Dermis blood vessel endothelial cell (primary cell): ENCODE results near the gene KCNK15. TPM values are rescaled to one million over a fixed set of nuclear protein-coding genes. Genes with fewer than 3 reads are reported as not detected.

Experiments
- DNase-seq: peaks from one replicate; pipeline ENCODE4 v3.0.0; 2010
- total RNA-seq: library from RNA; depleted of rRNA; stranded (reverse); fragments of >200 nt; gene quantifications from 2 replicates; pipeline ENCODE4 v1.2.3, GENCODE V29; 2014

Gene KCNK15
- total RNA-seq, 1 donor from 2014 or later = 0.17 TPM

DNA sequence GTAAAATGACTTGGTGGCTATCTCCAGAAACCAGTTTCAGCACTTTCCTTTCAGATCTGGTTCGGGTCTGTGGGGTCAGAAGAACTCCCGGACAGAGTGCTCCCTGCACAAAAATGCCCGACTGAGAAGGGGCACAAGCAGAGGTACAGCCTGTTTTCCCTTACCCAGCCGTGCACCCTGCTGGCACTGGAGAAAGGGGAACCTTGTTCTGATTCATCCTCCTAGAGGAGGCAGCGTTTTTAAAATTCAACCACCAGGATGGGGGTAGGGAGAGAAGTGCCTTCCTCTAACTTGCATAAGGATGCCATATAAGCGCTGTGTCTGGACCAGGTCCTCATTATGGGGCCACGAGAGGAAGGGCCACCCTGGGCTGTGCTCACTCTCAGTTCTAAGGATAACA is 47.1 kb downstream of the KCNK15 start:
- no peak for DNase-seq

DNA sequence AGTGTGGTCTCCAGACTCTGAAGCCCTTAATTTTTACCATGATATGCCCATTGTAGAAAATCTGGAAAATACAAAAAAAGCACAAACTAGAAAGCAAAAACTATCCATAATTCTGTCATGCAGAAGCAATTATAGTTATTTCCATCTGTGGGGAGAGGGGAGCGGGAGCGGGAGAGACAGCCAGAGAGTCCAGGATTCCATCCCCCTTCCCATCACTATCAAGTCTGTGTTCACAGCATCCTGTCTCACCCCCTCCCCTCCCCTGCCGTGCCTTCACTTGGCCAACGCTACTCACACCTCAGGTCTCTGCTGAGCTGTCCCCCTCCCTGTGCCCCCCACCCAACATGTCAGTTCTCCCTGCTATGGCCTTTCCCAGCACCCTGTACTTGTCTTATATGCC is 50.2 kb downstream of the KCNK15 start:
- DNase-seq = no peak

- DNase-seq = no peak
Measured at GRCh38 chr20:44796311-44796710, 50.6 kb downstream of the KCNK15 start.

DNA sequence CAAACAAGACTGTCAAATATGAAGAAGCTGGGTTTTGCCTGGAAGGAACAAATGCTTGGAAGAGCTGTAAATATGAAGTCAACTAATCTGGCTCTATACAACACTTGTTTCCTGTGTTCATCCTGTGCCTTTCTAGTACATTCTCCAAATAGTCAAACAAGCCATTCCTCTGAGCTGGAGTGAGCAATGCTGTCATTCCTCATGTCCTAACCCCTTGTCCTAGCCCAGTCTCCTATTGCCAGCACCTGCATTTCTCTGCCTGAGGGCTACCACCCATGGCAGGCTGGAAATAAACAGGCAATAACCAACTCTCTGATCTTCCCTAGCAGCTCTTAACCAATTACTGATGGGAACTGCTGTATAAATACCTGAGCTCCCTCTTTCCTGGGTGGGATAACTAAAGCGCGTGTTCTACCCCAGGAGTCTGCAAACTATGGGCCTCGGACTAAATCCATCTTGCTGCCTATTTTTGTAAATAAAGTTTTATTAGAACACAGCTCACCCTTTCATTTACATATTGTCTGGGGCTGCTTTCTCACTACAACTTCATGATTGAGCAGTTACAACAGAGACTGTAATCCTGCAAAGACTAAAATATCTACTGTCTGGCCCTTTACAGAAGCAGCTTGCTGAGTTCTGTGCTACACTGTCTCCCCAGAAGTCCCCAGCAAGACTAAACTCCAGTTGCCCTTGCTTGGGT is 51.2 kb downstream of the KCNK15 start:
- no peak for DNase-seq

GRCh38 chr20:44799691-44800090 is 54.0 kb downstream of the KCNK15 start:
- DNase-seq = no peak

DNA sequence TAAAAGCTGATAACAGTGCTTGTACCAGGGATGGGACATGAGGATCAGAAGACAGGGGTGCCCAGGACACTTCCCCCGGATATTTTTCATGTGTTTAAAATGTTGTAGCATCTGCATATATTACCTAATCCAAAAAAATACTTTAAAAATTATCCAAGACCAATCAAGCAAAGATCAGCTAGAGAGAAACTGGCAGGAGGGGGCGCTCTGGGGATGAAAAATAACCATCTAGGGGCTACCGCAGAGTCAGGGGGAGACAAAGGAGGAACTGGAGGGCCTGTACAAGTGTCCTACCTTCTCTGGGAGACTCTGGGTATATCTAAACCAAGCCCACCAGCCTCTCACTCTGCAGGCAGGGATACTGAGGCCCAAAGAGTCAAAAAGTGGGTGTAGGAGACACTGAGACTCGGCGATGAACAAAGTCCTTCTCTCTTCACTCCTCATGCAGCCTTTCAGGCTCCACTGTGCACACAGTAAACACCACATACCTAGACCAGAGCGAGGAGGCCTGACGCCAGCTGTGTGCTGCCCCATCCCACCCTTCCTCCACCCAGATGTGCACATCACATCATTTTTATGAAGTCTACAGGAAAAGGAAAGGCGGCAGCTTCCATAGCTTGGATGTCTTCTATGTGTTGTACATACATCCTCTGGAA is 54.9 kb downstream of the KCNK15 start:
- DNase-seq = no peak

Other genes starting within 250 kb of the KCNK15 start
- gene SERINC3, start 223.8 kb upstream of the KCNK15 start, total RNA-seq = 108 and 110 TPM in 2 replicates
- gene PKIG, start 163.3 kb upstream of the KCNK15 start, total RNA-seq = 177 and 275 TPM in 2 replicates
- gene ADA, start 94.2 kb upstream of the KCNK15 start, total RNA-seq = 15.3 and 19.1 TPM in 2 replicates
- gene CCN5, start 30.5 kb upstream of the KCNK15 start, total RNA-seq = not detected in 2 replicates
- gene RIMS4, start 64.7 kb downstream of the KCNK15 start, total RNA-seq = not detected in 2 replicates
- gene YWHAB, start 139.8 kb downstream of the KCNK15 start, total RNA-seq = 137 and 188 TPM in 2 replicates
- gene PABPC1L, start 164.2 kb downstream of the KCNK15 start, total RNA-seq = 1.3 and 2.6 TPM in 2 replicates
- 16.8 and 22.2 TPM in 2 replicates for gene TOMM34, start 214.5 kb downstream of the KCNK15 start, total RNA-seq
- 24.4 and 26.2 TPM in 2 replicates for gene STK4, start 220.6 kb downstream of the KCNK15 start, total RNA-seq